CD8-positive, alpha-beta memory T cell (primary cell): Measurements from ENCODE around the gene DPAGT1. TPM values are rescaled to one million over a fixed set of nuclear protein-coding genes. Genes with fewer than 3 reads are reported as not detected.
A peak's percentile ranks its signal among the peaks of the same experiment; 100 is the strongest.
"Not testable (repeated sequence)": the region's sequence is repeated elsewhere in the genome, so short reads cannot be mapped to it uniquely, and the experiment has no call there.

ENCODE experiments used
- CTCF ChIA-PET: fragments of 350-600 bp; sonication (Branson Sonifier 250); formaldehyde crosslinking; loops from one replicate; lab custom pipeline; 2021; ENCODE audit warnings: antibody characterized with exemption; lab: Charles Lee
- POLR2A ChIA-PET: fragments of 350-600 bp; sonication (Branson Sonifier 250); formaldehyde crosslinking; loops from one replicate; lab custom pipeline; 2021; ENCODE audit warnings: antibody characterized with exemption; lab: Charles Lee
- DNase-seq, 5 donors: peaks; one replicate each; pipeline versions ENCODE4 v3.0.0 to v3.0.0-alpha.2; 2020 to 2022; ENCODE audit warnings: mixed read lengths in 1 of 5
- H3K27ac ChIP-seq: one replicate; pipeline ENCODE4 v1.7.0; 2013; ENCODE audit warnings: low read depth, mild to moderate bottlenecking, low read length, moderate library complexity
- H3K27me3 ChIP-seq: 2 replicates; pipeline ENCODE4 v1.7.0; 2013; ENCODE audit warnings: low read length, mild to moderate bottlenecking; ENCODE audit not compliant: insufficient read depth, poor library complexity, severe bottlenecking
- H3K36me3 ChIP-seq: 2 replicates; pipeline ENCODE4 v1.7.0; 2013; ENCODE audit warnings: mild to moderate bottlenecking, low read length, moderate library complexity; ENCODE audit not compliant: insufficient read depth
- H3K4me1 ChIP-seq: 2 replicates; pipeline ENCODE4 v1.7.0; 2013; ENCODE audit warnings: mild to moderate bottlenecking, low read length, moderate library complexity; ENCODE audit not compliant: insufficient read depth
- H3K4me3 ChIP-seq: 2 replicates; pipeline ENCODE4 v1.7.0; 2013; ENCODE audit warnings: mild to moderate bottlenecking, low read length
- H3K9me3 ChIP-seq: 2 replicates; pipeline ENCODE4 v1.7.0; 2013; ENCODE audit warnings: mild to moderate bottlenecking, low read length
- H3K27ac Mint-ChIP-seq, 8 donors: one replicate each; pipeline ENCODE4 v1.8.0; 2020 to 2021; ENCODE audit warnings: mixed read lengths in 8 of 8, mild to moderate bottlenecking in 6 of 8, inconsistent platforms in 3 of 8, moderate library complexity in 3 of 8
- H3K27me3 Mint-ChIP-seq, 2 donors: one replicate each; pipeline ENCODE4 v1.8.0; 2020 to 2021; ENCODE audit warnings: mixed read lengths in 2 of 2, mild to moderate bottlenecking in 1 of 2, moderate library complexity in 1 of 2
- H3K36me3 Mint-ChIP-seq, 3 donors: one replicate each; pipeline ENCODE4 v1.8.0; 2020 to 2021; ENCODE audit warnings: mixed read lengths in 3 of 3, inconsistent platforms in 1 of 3, mild to moderate bottlenecking in 1 of 3
- H3K4me1 Mint-ChIP-seq, 3 donors: one replicate each; pipeline ENCODE4 v1.8.0; 2020 to 2021; ENCODE audit warnings: mixed read lengths in 3 of 3, inconsistent platforms in 1 of 3, mild to moderate bottlenecking in 1 of 3
- H3K4me3 Mint-ChIP-seq, 7 donors: one replicate each; pipeline ENCODE4 v1.8.0; 2020 to 2021; ENCODE audit warnings: mixed read lengths in 7 of 7, mild to moderate bottlenecking in 6 of 7, moderate library complexity in 4 of 7, inconsistent platforms in 2 of 7
- H3K9me3 Mint-ChIP-seq, 5 donors: one replicate each; pipeline ENCODE4 v1.8.0; 2020 to 2022; ENCODE audit warnings: mixed read lengths in 5 of 5, mild to moderate bottlenecking in 3 of 5, moderate library complexity in 2 of 5, inconsistent platforms in 1 of 5
- polyA plus RNA-seq: library from polyadenylated mRNA; unstranded; fragments of 300-500 nt; fragmentation: Illumina TruSeq; gene quantifications from one replicate; pipeline ENCODE4 v1.2.3, GENCODE V29; 2021
- total RNA-seq, 2 experiments: library from RNA; stranded (reverse); gene quantifications; one replicate each; pipeline ENCODE4 v1.2.3, GENCODE V29; 2021

Gene DPAGT1
- total and polyA plus RNA-seq, 3 experiments from 2014 or later: 45.7 to 78.6 (median 69.7) TPM

DNA sequence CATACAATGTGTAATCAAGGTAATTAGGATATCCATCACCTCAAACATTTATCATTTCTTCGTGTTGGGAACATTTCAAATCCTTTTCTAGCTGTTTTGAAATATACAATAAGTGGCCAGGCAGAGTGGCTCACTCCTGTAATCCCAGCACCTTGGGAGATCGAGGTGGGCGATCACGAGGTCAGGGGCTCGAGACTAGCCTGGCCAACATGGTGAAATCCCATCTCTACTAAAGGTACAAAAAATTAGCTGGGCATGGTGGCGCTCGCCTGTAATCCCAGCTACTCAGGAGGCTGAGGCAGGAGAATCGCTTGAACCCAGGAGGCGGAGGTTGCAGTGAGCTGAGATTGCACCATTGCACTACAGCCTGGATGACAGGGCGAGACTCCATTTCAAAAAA is 37.6 kb upstream of the DPAGT1 start:
- H3K27me3 ChIP-seq, H3K4me1 Mint-ChIP-seq, DNase-seq, H3K36me3 Mint-ChIP-seq, H3K4me3 ChIP-seq, H3K4me1 ChIP-seq, H3K9me3 ChIP-seq, H3K27ac ChIP-seq, H3K36me3 ChIP-seq, H3K27ac Mint-ChIP-seq, H3K4me3 Mint-ChIP-seq, H3K9me3 Mint-ChIP-seq, POLR2A ChIA-PET: not testable (repeated sequence)
- peaks cover 12 to 29% of the 10 kb centered on the region in 2 donors for H3K27me3 Mint-ChIP-seq
- CTCF ChIA-PET: interaction anchor here (1.9 kb wide), 1 partner anchor 184 kb away, joined by 5 read pairs; no protein-coding TSS in a partner anchor

DNA sequence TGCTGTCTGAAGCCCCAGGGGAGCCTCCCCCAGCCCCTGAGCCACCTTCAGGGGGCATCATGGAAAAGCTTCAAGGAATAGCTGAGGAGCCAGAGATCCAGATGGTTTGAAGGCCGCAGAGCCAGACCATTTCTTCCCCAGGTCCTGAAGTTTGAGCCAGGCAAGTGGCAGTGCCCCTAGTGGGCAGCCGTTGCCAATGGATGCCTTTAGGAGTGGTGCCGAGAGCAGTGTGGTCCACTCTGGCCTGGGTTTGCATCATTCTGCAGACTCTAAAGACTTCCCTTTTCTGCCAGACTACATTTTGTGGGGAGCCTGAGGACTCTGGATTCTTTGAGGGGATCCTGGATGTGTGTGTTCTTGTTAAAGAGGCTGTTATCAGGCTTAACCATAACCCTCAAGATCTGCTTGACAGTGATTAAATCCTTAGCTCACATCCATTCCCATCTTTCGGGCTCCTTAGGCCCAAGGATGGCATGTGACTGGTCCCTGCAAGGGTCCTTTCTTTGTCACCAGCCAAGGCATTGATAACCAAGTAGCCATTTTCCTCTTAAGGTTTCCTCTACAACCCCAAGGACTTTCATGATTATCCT is 32.8 kb upstream of the DPAGT1 start:
- POLR2A ChIA-PET: no interaction called here

DNA sequence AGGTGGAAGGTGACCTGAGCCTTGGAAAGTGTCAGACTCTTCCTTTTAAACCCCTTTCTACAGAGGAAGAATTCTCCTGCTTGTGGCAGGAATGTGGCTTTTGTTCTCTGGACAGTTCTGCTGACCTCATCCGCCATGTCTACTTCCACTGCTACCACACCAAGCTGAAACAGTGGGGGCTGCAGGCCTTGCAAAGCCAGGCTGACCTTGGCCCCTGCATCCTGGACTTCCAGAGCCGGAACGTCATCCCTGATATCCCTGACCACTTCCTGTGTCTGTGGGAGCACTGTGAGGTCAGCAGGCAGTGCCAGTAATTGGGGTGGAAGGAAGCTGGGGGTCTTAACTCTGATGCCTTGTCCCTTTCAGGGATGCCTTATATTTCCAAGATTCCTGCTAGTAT is 29.0 kb upstream of the DPAGT1 start:
- H3K27me3 Mint-ChIP-seq: no peaks in the 10 kb centered on the region
- H3K27ac ChIP-seq: no peak overlapping the region
- ChIA-PET CTCF (interaction anchor here (1.1 kb wide), 1 partner anchor 13 kb away, joined by 3 read pairs; no protein-coding TSS in a partner anchor), POLR2A (interaction anchor here (0.6 kb wide), 1 partner anchor 70 kb away, joined by 3 read pairs; no protein-coding TSS in a partner anchor)
- no peak overlapping the region for H3K4me3 Mint-ChIP-seq
- DNase-seq: no peak
- no peaks in the 10 kb centered on the region for H3K9me3 Mint-ChIP-seq
- peaks cover 14 to 75% (median 22%) of the 10 kb centered on the region in 3 donors for H3K36me3 Mint-ChIP-seq
- no peak overlapping the region for H3K4me3 ChIP-seq
- H3K36me3 ChIP-seq: peaks cover 39% of the 10 kb centered on the region
- no peaks in the 10 kb centered on the region for H3K27me3 ChIP-seq
- H3K4me1 ChIP-seq: peaks cover 6% of the 10 kb centered on the region
- peaks cover 4 to 21% (median 18%) of the 10 kb centered on the region in 3 donors for H3K4me1 Mint-ChIP-seq
- H3K27ac Mint-ChIP-seq: peak overlapping the region in 1 of 8 donors; percentile 32
- no peaks in the 10 kb centered on the region for H3K9me3 ChIP-seq

More for the DNA sequence above, 32.8 kb upstream of the DPAGT1 start:
- no peaks in the 10 kb centered on the region for H3K9me3 ChIP-seq
- Mint-ChIP-seq H3K9me3 (no peaks in the 10 kb centered on the region), H3K4me3 (no peak overlapping the region), H3K4me1 (peaks cover 0 to 8% (median 6%) of the 10 kb centered on the region in 3 donors), H3K27ac (peak overlapping the region in 1 of 8 donors; percentile 33), H3K36me3 (peaks cover 14 to 55% (median 22%) of the 10 kb centered on the region in 3 donors), H3K27me3 (peaks cover 3 to 11% of the 10 kb centered on the region in 2 donors)
- H3K4me3 ChIP-seq: no peak overlapping the region
- no peaks in the 10 kb centered on the region for H3K4me1 ChIP-seq
- H3K27me3 ChIP-seq: no peaks in the 10 kb centered on the region
- CTCF ChIA-PET: no interaction called here
- H3K27ac ChIP-seq: no peak overlapping the region
- H3K36me3 ChIP-seq: peaks cover 39% of the 10 kb centered on the region
- DNase-seq: no peak

DNA sequence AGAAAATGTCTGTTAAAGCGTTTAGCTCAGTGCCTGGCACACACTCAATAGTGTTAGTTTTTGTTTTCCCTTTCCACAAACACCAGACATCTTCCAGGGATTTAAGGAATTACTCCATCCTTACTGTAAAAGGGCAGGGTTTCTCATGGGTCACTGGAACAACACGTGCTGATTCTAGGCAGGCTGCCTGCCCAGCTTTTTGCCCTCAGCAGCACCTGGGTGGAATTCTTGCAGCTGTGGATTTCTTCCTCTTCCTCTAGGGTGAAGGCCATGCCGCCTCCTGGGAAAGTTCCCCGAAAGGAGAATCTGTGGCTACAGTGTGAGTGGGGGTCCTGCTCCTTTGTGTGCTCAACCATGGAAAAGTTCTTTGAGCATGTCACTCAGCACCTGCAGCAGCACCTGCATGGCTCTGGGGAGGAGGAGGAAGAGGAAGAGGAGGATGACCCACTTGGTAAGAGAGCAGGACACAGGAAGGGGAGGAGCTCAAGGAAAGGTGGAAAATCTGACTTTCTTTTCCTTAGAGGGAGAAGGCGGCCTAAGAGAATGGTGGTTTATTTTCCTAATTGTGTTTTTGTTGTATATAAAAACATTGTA is 25.1 kb upstream of the DPAGT1 start:
- DNase-seq: no peak
- H3K4me1 ChIP-seq: peaks cover 18% of the 10 kb centered on the region
- peaks cover 21% of the 10 kb centered on the region for H3K36me3 ChIP-seq
- Mint-ChIP-seq H3K27ac (peak overlapping the region in 5 of 8 donors; percentile 8 to 86 (median 22)), H3K9me3 (no peaks in the 10 kb centered on the region), H3K4me3 (peak overlapping the region in 2 of 7 donors; percentile 42 to 84), H3K27me3 (peaks cover 0 to 2% of the 10 kb centered on the region in 2 donors), H3K4me1 (peaks cover 19 to 48% (median 45%) of the 10 kb centered on the region in 3 donors), H3K36me3 (peaks cover 4 to 69% (median 10%) of the 10 kb centered on the region in 3 donors)
- POLR2A ChIA-PET: no interaction called here
- CTCF ChIA-PET: interaction anchor here (1.0 kb wide), 1 partner anchor 11 kb away, joined by 3 read pairs; no protein-coding TSS in a partner anchor
- no peak overlapping the region for H3K27ac ChIP-seq
- H3K4me3 ChIP-seq: no peak overlapping the region
- H3K9me3 ChIP-seq: no peaks in the 10 kb centered on the region
- no peaks in the 10 kb centered on the region for H3K27me3 ChIP-seq

DNA sequence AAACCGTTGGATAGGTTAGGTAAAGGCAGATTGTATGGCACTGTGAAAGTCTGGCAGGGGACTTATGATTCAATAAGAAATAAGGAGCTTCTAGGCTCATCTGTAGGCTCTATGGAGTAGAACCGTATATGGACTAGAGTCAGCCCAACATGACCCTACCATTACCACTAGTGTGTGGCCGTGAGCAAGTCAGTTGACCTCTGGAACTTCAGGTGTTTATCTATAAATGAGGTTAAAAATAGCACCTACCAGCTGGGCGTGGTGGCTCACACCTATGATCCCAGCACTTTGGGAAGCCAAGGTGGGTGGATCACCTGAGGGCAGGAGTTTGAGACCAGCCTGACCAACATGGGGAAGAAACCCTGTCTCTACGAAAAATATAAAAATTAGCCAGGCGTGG is 24.2 kb upstream of the DPAGT1 start:
- DNase-seq: no peak
- Histone ChIP-seq H3K27ac (no peak overlapping the region), H3K27me3 (no peaks in the 10 kb centered on the region), H3K9me3 (no peaks in the 10 kb centered on the region), H3K36me3 (peaks cover 12% of the 10 kb centered on the region), H3K4me1 (peaks cover 19% of the 10 kb centered on the region), H3K4me3 (no peak overlapping the region)
- Mint-ChIP-seq H3K36me3 (peaks cover 3 to 62% (median 4%) of the 10 kb centered on the region in 3 donors), H3K4me1 (peaks cover 26 to 52% (median 52%) of the 10 kb centered on the region in 3 donors), H3K27ac (no peak overlapping the region), H3K9me3 (no peaks in the 10 kb centered on the region), H3K4me3 (no peak overlapping the region), H3K27me3 (peaks cover 0 to 2% of the 10 kb centered on the region in 2 donors)
- ChIA-PET CTCF (no interaction called here), POLR2A (interaction anchor here (0.7 kb wide), 1 partner anchor 108 kb away, joined by 4 read pairs; the partner anchor contains the start of gene RPS25)

DNA sequence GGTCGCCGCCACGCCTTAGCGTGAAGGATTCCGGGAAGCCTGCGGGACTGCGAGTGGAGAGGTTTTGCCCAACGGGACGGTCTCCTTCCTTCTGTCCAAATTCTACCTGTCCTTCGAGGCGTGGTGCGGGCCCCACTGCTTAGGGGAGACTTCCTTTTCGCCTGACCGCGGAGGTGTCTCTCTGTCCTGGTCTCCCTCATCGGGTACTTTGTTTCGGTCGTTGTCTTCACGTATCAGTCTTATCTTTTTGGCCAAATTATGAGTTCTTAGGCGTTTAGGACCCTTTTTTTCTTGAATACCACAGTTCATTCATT is 20.1 kb upstream of the DPAGT1 start:
- Mint-ChIP-seq H3K36me3 (peaks cover 0 to 40% (median 2%) of the 10 kb centered on the region in 3 donors), H3K27me3 (peaks cover 0 to 2% of the 10 kb centered on the region in 2 donors), H3K4me3 (peak overlapping the region; percentile 85 to 95 (median 94)), H3K4me1 (peaks cover 31 to 45% (median 44%) of the 10 kb centered on the region in 3 donors), H3K27ac (peak overlapping the region; percentile 72 to 97 (median 95)), H3K9me3 (no peaks in the 10 kb centered on the region)
- ChIA-PET POLR2A (interaction anchor here (1.0 to 2.4 kb wide), 8 partner anchors 12 to 103 kb away, joined by 3 to 21 read pairs (median 6); partner anchors contain the start of genes C2CD2L, DPAGT1, HMBS and RPS25), CTCF (interaction anchor here (0.8 to 3.1 kb wide), 6 partner anchors 10 to 54 kb away, joined by 3 to 9 read pairs (median 6); partner anchors contain the start of genes C2CD2L and VPS11)
- H3K4me1 ChIP-seq: peaks cover 24% of the 10 kb centered on the region
- DNase-seq: no peak
- no peaks in the 10 kb centered on the region for H3K9me3 ChIP-seq
- H3K27ac ChIP-seq: peak overlapping the region; percentile 78
- H3K27me3 ChIP-seq: no peaks in the 10 kb centered on the region
- peaks cover 7% of the 10 kb centered on the region for H3K36me3 ChIP-seq
- peak overlapping the region; percentile 91 for H3K4me3 ChIP-seq

DNA sequence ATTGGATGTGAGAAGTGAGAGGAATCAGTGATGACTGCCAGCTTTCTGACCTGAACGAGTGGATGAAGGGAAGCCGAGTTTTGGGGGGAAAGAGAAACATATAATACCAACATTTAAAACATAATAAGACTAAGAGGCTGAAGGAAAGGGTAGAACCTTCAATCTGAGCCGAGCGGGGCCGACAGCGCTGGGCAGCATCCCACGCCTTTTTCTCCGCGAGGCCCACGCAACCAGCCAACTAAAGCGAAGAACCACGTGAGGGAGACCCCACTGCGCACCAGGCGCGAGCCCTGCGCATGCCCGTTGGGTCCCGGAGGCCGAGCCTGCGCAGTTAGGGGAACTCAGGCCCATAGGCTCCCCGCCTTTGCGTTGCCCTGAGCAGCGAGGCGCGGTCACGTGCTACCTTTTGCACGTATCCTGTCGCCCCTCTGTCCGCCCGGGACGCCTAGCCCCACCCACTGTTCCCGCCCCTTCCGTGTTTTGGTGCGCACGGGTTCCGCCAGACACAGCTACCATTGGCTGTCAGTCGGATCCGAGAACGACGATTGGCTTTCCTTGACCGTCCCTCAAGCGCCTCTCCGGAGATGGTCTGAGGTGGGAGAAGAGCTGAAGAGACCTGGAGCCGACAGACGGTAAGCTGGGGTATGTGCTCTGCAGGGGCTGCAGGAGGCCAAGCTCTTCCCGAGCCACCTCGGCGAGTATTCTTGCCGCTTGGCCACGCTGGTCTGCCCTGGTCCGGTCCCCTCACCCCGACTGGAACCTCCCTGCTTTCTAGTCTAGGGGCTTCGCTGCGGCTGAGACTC is 19.6 kb upstream of the DPAGT1 start, which contains the start of gene HINFP:
HINFP (plus strand) TSS at position 573 of the 803 bp plus-strand sequence. CDS start 5,365 bp downstream, outside the sequence.
- Mint-ChIP-seq H3K36me3 (peaks cover 0 to 42% (median 2%) of the 10 kb centered on the region in 3 donors), H3K9me3 (no peaks in the 10 kb centered on the region), H3K4me1 (peaks cover 30 to 42% (median 40%) of the 10 kb centered on the region in 3 donors), H3K27ac (peak within 1 kb of the TSS; percentile 72 to 97 (median 96)), H3K27me3 (peaks cover 0 to 2% of the 10 kb centered on the region in 2 donors), H3K4me3 (peak within 1 kb of the TSS; percentile 85 to 95 (median 94))
- Histone ChIP-seq H3K36me3 (peaks cover 7% of the 10 kb centered on the region), H3K27me3 (no peaks in the 10 kb centered on the region), H3K27ac (peak within 1 kb of the TSS; percentile 78), H3K9me3 (no peaks in the 10 kb centered on the region), H3K4me1 (peaks cover 27% of the 10 kb centered on the region), H3K4me3 (peak within 1 kb of the TSS; percentile 91)
- POLR2A ChIA-PET: interaction anchor here (1.0 to 2.4 kb wide), 8 partner anchors 12 to 103 kb away, joined by 3 to 21 read pairs (median 6); partner anchors contain the start of genes C2CD2L, DPAGT1, HMBS and RPS25
- DNase-seq: peak; percentile 98 to 100 (median 100)
- CTCF ChIA-PET: interaction anchor here (0.8 to 3.1 kb wide), 7 partner anchors 9 to 201 kb away, joined by 3 to 9 read pairs (median 6); partner anchors contain the start of genes C2CD2L and VPS11
